CD4-positive, alpha-beta memory T cell (primary cell): ENCODE data around the gene BARX1. TPM values are rescaled to one million over a fixed set of nuclear protein-coding genes. Genes with fewer than 3 reads are reported as not detected.

Source experiments
- CTCF ChIA-PET: fragments of 350-600 bp; sonication (Branson Sonifier 250); formaldehyde crosslinking; loops from one replicate; lab custom pipeline; 2021; ENCODE audit warnings: inconsistent platforms; ENCODE audit not compliant: partially characterized antibody; lab: Charles Lee
- POLR2A ChIA-PET: fragments of 350-600 bp; sonication (Branson Sonifier 250); formaldehyde crosslinking; loops from one replicate; lab custom pipeline; 2021; ENCODE audit not compliant: partially characterized antibody; lab: Charles Lee
- DNase-seq, 5 donors: peaks; one replicate each; pipeline versions ENCODE4 v3.0.0 to v3.0.0-alpha.2; 2020 to 2022; ENCODE audit warnings: mixed read lengths in 1 of 5
- H3K27ac ChIP-seq: one replicate; pipeline ENCODE4 v1.7.0; 2013; ENCODE audit warnings: low read depth, low read length
- H3K27me3 ChIP-seq: 2 replicates; pipeline ENCODE4 v1.7.0; 2013; ENCODE audit warnings: mild to moderate bottlenecking, low read length, moderate library complexity; ENCODE audit not compliant: insufficient read depth
- H3K36me3 ChIP-seq: 2 replicates; pipeline ENCODE4 v1.7.0; 2013; ENCODE audit warnings: mild to moderate bottlenecking, low read length, moderate library complexity; ENCODE audit not compliant: insufficient read depth
- H3K4me1 ChIP-seq: 2 replicates; pipeline ENCODE4 v1.7.0; 2013; ENCODE audit warnings: mild to moderate bottlenecking, low read length, moderate library complexity; ENCODE audit not compliant: insufficient read depth
- H3K4me3 ChIP-seq, 2 donors: one replicate each; pipeline ENCODE4 v1.7.0; 2013; ENCODE audit warnings: low read length in 2 of 2, mild to moderate bottlenecking in 1 of 2
- H3K9me3 ChIP-seq, 2 donors: one replicate each; pipeline ENCODE4 v1.7.0; 2013; ENCODE audit warnings: low read length in 2 of 2, control low read depth in 1 of 2; ENCODE audit not compliant: control insufficient read depth in 1 of 2
- H3K27ac Mint-ChIP-seq, 7 donors: one replicate each; pipeline ENCODE4 v1.8.0; 2020 to 2021; ENCODE audit warnings: mixed read lengths in 7 of 7, mild to moderate bottlenecking in 6 of 7, inconsistent platforms in 3 of 7, moderate library complexity in 3 of 7
- H3K27me3 Mint-ChIP-seq, 2 donors: one replicate each; pipeline ENCODE4 v1.8.0; 2020 to 2021; ENCODE audit warnings: mixed read lengths in 2 of 2
- H3K36me3 Mint-ChIP-seq, 2 donors: one replicate each; pipeline ENCODE4 v1.8.0; 2020 to 2021; ENCODE audit warnings: mixed read lengths in 2 of 2, inconsistent platforms in 1 of 2, mild to moderate bottlenecking in 1 of 2
- H3K4me1 Mint-ChIP-seq, 4 donors: one replicate each; pipeline ENCODE4 v1.8.0; 2020 to 2021; ENCODE audit warnings: mixed read lengths in 4 of 4, mild to moderate bottlenecking in 1 of 4
- H3K4me3 Mint-ChIP-seq, 8 donors: one replicate each; pipeline ENCODE4 v1.8.0; 2020 to 2021; ENCODE audit warnings: mixed read lengths in 8 of 8, mild to moderate bottlenecking in 7 of 8, moderate library complexity in 6 of 8, inconsistent platforms in 3 of 8
- H3K9me3 Mint-ChIP-seq, 8 donors: one replicate each; pipeline ENCODE4 v1.8.0; 2020 to 2021; ENCODE audit warnings: mixed read lengths in 8 of 8, mild to moderate bottlenecking in 5 of 8, inconsistent platforms in 3 of 8, moderate library complexity in 1 of 8
- intact Hi-C: fragments of 100-400 bp; cut with micrococcal nuclease; formaldehyde crosslinking; loops from one replicate; pipeline ENCODE4 v1.15.1; 2023
- polyA plus RNA-seq, 2 donors: library from polyadenylated mRNA; unstranded; fragments of 300-500 nt; fragmentation: Illumina TruSeq; gene quantifications; one replicate each; pipeline ENCODE4 v1.2.3, GENCODE V29; 2021
- total RNA-seq, 2 experiments: library from RNA; stranded (reverse); gene quantifications; one replicate each; pipeline ENCODE4 v1.2.3, GENCODE V29; 2021

BARX1 gene
- total and polyA plus RNA-seq, 4 experiments from 2014 or later = not detected

GRCh38 chr9:93992830-93993229 lies 37.7 kb upstream of the BARX1 start:
- CTCF ChIA-PET = no interaction called here

DNA sequence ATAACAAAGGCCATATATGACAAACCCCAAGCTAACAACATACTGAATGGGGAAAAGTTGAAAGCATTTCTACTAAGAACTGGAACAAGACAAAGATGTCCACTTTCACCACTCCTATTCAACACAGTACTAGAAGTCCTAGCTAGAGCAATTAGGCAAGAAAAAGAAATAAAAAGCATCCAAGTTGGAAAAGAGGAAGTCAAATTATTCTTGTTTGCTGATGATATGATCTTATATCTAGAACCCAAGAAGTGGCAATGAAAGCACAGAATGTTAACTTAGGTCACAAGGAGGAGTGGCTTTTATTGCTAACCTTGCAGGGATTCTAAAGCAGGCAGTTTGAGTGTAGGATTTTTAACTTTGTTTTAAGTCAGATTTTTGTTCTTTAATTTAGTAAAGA lies 35.3 kb upstream of the BARX1 start:
- H3K27ac ChIP-seq = no peak overlapping the region
- no peaks in the 10 kb centered on the region for H3K4me1 ChIP-seq
- peaks cover 5 to 6% of the 10 kb centered on the region in 2 donors for H3K36me3 Mint-ChIP-seq
- ChIA-PET POLR2A (no interaction called here), CTCF (no interaction called here)
- H3K9me3 Mint-ChIP-seq = peaks cover 9 to 50% (median 38%) of the 10 kb centered on the region in 8 donors
- no peak overlapping the region for H3K27ac Mint-ChIP-seq
- DNase-seq = no peak
- peaks cover 0 to 9% of the 10 kb centered on the region in 2 donors for H3K9me3 ChIP-seq
- no peak overlapping the region for H3K4me3 ChIP-seq
- no peaks in the 10 kb centered on the region for H3K36me3 ChIP-seq
- H3K4me1 Mint-ChIP-seq = no peaks in the 10 kb centered on the region
- H3K4me3 Mint-ChIP-seq = no peak overlapping the region
- H3K27me3 ChIP-seq = no peaks in the 10 kb centered on the region
- peaks cover 18 to 20% of the 10 kb centered on the region in 2 donors for H3K27me3 Mint-ChIP-seq
- intact Hi-C loops = no loop called here

More at GRCh38 chr9:93992830-93993229, 37.7 kb upstream of the BARX1 start:
- Mint-ChIP-seq H3K4me3 (no peak overlapping the region), H3K4me1 (no peaks in the 10 kb centered on the region), H3K27me3 (peaks cover 12% of the 10 kb centered on the region in 2 donors), H3K27ac (no peak overlapping the region), H3K36me3 (peaks cover 0 to 2% of the 10 kb centered on the region in 2 donors), H3K9me3 (peaks cover 5 to 30% (median 19%) of the 10 kb centered on the region in 8 donors)
- intact Hi-C loops = no loop called here
- no peak overlapping the region for H3K27ac ChIP-seq
- POLR2A ChIA-PET = no interaction called here
- no peaks in the 10 kb centered on the region for H3K9me3 ChIP-seq
- no peak for DNase-seq
- no peak overlapping the region for H3K4me3 ChIP-seq
- H3K36me3 ChIP-seq = no peaks in the 10 kb centered on the region
- no peaks in the 10 kb centered on the region for H3K4me1 ChIP-seq
- no peaks in the 10 kb centered on the region for H3K27me3 ChIP-seq

- POLR2A ChIA-PET = no interaction called here
- CTCF ChIA-PET = no interaction called here
- intact Hi-C loops = no loop called here
- peaks cover 5 to 6% of the 10 kb centered on the region in 2 donors for H3K36me3 Mint-ChIP-seq
- Histone ChIP-seq H3K27me3 (no peaks in the 10 kb centered on the region), H3K4me1 (no peaks in the 10 kb centered on the region), H3K36me3 (no peaks in the 10 kb centered on the region), H3K4me3 (no peak overlapping the region), H3K27ac (no peak overlapping the region), H3K9me3 (peaks cover 0 to 10% of the 10 kb centered on the region in 2 donors)
- no peaks in the 10 kb centered on the region for H3K4me1 Mint-ChIP-seq
- no peak overlapping the region for H3K27ac Mint-ChIP-seq
- H3K9me3 Mint-ChIP-seq = peaks cover 13 to 70% (median 46%) of the 10 kb centered on the region in 8 donors
- no peak overlapping the region for H3K4me3 Mint-ChIP-seq
- no peak for DNase-seq
- H3K27me3 Mint-ChIP-seq = peaks cover 16 to 23% of the 10 kb centered on the region in 2 donors
These were observed 32.9 kb upstream of the BARX1 start for GRCh38 chr9:93988056-93988455.

- no peak for DNase-seq
- Histone ChIP-seq H3K27ac (no peak overlapping the region), H3K9me3 (peaks cover 0 to 10% of the 10 kb centered on the region in 2 donors), H3K4me1 (no peaks in the 10 kb centered on the region), H3K27me3 (no peaks in the 10 kb centered on the region), H3K4me3 (no peak overlapping the region), H3K36me3 (no peaks in the 10 kb centered on the region)
- peaks cover 3 to 6% of the 10 kb centered on the region in 2 donors for H3K36me3 Mint-ChIP-seq
- H3K9me3 Mint-ChIP-seq = peaks cover 9 to 58% (median 35%) of the 10 kb centered on the region in 8 donors
- H3K4me3 Mint-ChIP-seq = no peak overlapping the region
- intact Hi-C loops = no loop called here
- H3K4me1 Mint-ChIP-seq = no peaks in the 10 kb centered on the region
- H3K27ac Mint-ChIP-seq = no peak overlapping the region
- CTCF ChIA-PET = no interaction called here
- H3K27me3 Mint-ChIP-seq = peaks cover 21 to 34% of the 10 kb centered on the region in 2 donors
- POLR2A ChIA-PET = no interaction called here
These were observed 29.7 kb upstream of the BARX1 start for GRCh38 chr9:93984860-93985259.

DNA sequence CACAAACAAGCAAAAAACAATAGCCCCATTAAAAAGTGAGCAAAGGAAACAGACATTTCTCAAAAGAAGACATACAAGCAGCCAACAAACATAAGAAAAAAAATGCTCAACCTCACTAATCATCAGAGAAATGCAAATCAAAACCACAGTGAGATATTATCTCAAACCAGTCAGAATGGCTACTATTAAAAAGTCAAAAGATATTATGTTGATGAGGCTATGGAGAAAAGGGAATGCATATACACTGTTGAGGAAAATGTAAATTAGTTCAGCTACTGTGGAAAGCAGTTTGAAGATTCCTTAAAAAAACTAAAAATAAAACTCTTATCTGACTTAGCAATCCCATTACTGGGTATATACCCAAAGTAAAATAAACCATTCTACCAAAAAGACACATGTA lies 28.7 kb upstream of the BARX1 start:
- no peak overlapping the region for H3K4me3 ChIP-seq
- Mint-ChIP-seq H3K4me1 (no peaks in the 10 kb centered on the region), H3K9me3 (peaks cover 8 to 49% (median 33%) of the 10 kb centered on the region in 8 donors), H3K27me3 (peaks cover 21 to 40% of the 10 kb centered on the region in 2 donors), H3K27ac (no peak overlapping the region), H3K4me3 (no peak overlapping the region), H3K36me3 (peaks cover 3 to 6% of the 10 kb centered on the region in 2 donors)
- intact Hi-C loops = no loop called here
- no peaks in the 10 kb centered on the region for H3K36me3 ChIP-seq
- no peak for DNase-seq
- H3K27ac ChIP-seq = no peak overlapping the region
- peaks cover 0 to 10% of the 10 kb centered on the region in 2 donors for H3K9me3 ChIP-seq
- POLR2A ChIA-PET = no interaction called here
- no peaks in the 10 kb centered on the region for H3K27me3 ChIP-seq
- no peaks in the 10 kb centered on the region for H3K4me1 ChIP-seq
- CTCF ChIA-PET = no interaction called here

DNA sequence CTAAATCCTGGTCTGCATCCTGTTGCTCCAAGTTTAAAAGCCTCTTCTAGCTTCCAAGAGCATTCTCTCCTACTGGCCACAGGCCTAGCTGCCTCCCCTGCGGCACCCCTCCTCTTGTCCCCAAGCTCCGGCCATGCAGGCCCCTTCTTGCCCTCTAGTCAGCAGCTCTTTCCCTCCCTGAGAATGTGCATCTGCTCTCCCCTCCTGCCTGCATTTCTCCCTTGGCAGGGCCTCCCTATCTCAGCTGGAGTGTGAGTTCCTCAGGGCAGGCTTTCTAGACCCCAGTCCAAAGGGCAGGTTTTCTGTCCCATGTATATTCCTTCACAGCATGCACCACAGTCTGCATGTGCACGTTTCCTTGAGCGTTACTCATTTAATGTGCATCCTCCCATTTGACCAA lies 24.6 kb upstream of the BARX1 start:
- H3K27ac Mint-ChIP-seq = no peak overlapping the region
- intact Hi-C loops = no loop called here
- H3K9me3 ChIP-seq = no peaks in the 10 kb centered on the region
- no peaks in the 10 kb centered on the region for H3K4me1 ChIP-seq
- H3K4me3 Mint-ChIP-seq = no peak overlapping the region
- no peak overlapping the region for H3K4me3 ChIP-seq
- CTCF ChIA-PET = no interaction called here
- no peaks in the 10 kb centered on the region for H3K36me3 ChIP-seq
- peaks cover 15 to 38% of the 10 kb centered on the region in 2 donors for H3K27me3 Mint-ChIP-seq
- POLR2A ChIA-PET = no interaction called here
- no peaks in the 10 kb centered on the region for H3K4me1 Mint-ChIP-seq
- H3K36me3 Mint-ChIP-seq = no peaks in the 10 kb centered on the region
- H3K9me3 Mint-ChIP-seq = peaks cover 0 to 12% (median 3%) of the 10 kb centered on the region in 8 donors
- no peaks in the 10 kb centered on the region for H3K27me3 ChIP-seq
- H3K27ac ChIP-seq = no peak overlapping the region
- DNase-seq = no peak

- H3K4me1 Mint-ChIP-seq = no peaks in the 10 kb centered on the region
- Histone ChIP-seq H3K4me3 (no peak overlapping the region), H3K36me3 (no peaks in the 10 kb centered on the region), H3K27me3 (no peaks in the 10 kb centered on the region), H3K27ac (no peak overlapping the region), H3K4me1 (no peaks in the 10 kb centered on the region), H3K9me3 (no peaks in the 10 kb centered on the region)
- H3K27ac Mint-ChIP-seq = no peak overlapping the region
- ChIA-PET POLR2A (no interaction called here), CTCF (interaction anchor here (0.8 kb wide), 1 partner anchor 15 kb away, joined by 3 read pairs; no protein-coding TSS in a partner anchor)
- no peaks in the 10 kb centered on the region for H3K36me3 Mint-ChIP-seq
- intact Hi-C loops = no loop called here
- peaks cover 14 to 34% of the 10 kb centered on the region in 2 donors for H3K27me3 Mint-ChIP-seq
- DNase-seq = no peak
- no peak overlapping the region for H3K4me3 Mint-ChIP-seq
- H3K9me3 Mint-ChIP-seq = peaks cover 0 to 4% (median 0%) of the 10 kb centered on the region in 8 donors
These were observed 23.4 kb upstream of the BARX1 start for GRCh38 chr9:93978551-93978950.
